A172 (cell line): ENCODE measurements around the gene NKX2-1. TPM values are rescaled to one million over a fixed set of nuclear protein-coding genes. Genes with fewer than 3 reads are reported as not detected.

ENCODE experiments used
- total RNA-seq: library from RNA; depleted of rRNA; stranded (reverse); fragments of >200 nt; shearing (Covaris generic); gene quantifications from 2 replicates; pipeline ENCODE4 v1.2.3, GENCODE V29; 2014; rRNA removed

Gene NKX2-1
- total RNA-seq, 1 experiment from 2014 or later: not detected

Other genes starting within 250 kb of the NKX2-1 start
- gene MBIP, start 199.6 kb downstream of the NKX2-1 start, total RNA-seq: 8.6 and 13.4 TPM in 2 replicates
- gene NKX2-8, start 62.4 kb upstream of the NKX2-1 start, total RNA-seq: not detected in 2 replicates
- not detected in 2 replicates for gene PAX9, start 141.6 kb upstream of the NKX2-1 start, total RNA-seq